Measurements from ENCODE around the gene PNO1.

PNO1 gene

GRCh38 chr2:68193787-68194372 lies 36.2 kb downstream of the PNO1 start:
- peaks cover 29% of the 10 kb centered on the region for H3K4me1 Mint-ChIP-seq

GRCh38 chr2:68195096-68195495 lies 37.4 kb downstream of the PNO1 start:
- H3K9me3 Mint-ChIP-seq: no peaks in the 10 kb centered on the region
- DNase-seq (ENCODE audit: low spot score in 2 of 2): no peak
- H3K36me3 Mint-ChIP-seq: no peaks in the 10 kb centered on the region
- peaks cover 30% of the 10 kb centered on the region for H3K4me1 Mint-ChIP-seq
- ATAC-seq (ENCODE audit: low read depth): no peak
- no peak overlapping the region for H3K4me3 Mint-ChIP-seq
- H3K27ac Mint-ChIP-seq: peak overlapping the region; percentile 21
- no peaks in the 10 kb centered on the region for H3K27me3 Mint-ChIP-seq

More at GRCh38 chr2:68193787-68194372, 36.2 kb downstream of the PNO1 start:
- no peak overlapping the region for H3K4me3 Mint-ChIP-seq
- ATAC-seq (ENCODE audit: low read depth) (no peak), DNase-seq (ENCODE audit: low spot score in 2 of 2) (no peak)
- no peak overlapping the region for H3K27ac Mint-ChIP-seq
- H3K36me3 Mint-ChIP-seq: no peaks in the 10 kb centered on the region
- no peaks in the 10 kb centered on the region for H3K27me3 Mint-ChIP-seq
- H3K9me3 Mint-ChIP-seq: no peaks in the 10 kb centered on the region

GRCh38 chr2:68196120-68196716 lies 38.5 kb downstream of the PNO1 start:
- Mint-ChIP-seq H3K27me3 (no peaks in the 10 kb centered on the region), H3K27ac (no peak overlapping the region), H3K36me3 (no peaks in the 10 kb centered on the region), H3K4me1 (peaks cover 34% of the 10 kb centered on the region), H3K9me3 (no peaks in the 10 kb centered on the region), H3K4me3 (no peak overlapping the region)
- DNase-seq (ENCODE audit: low spot score in 2 of 2) (peak in 1 of 2 donors; percentile 56), ATAC-seq (ENCODE audit: low read depth) (peak; percentile 54)

- no peak for DNase-seq (ENCODE audit: low spot score in 2 of 2)
These were observed 42.6 kb downstream of the PNO1 start for GRCh38 chr2:68200157-68200787.

GRCh38 chr2:68203587-68203986 lies 45.9 kb downstream of the PNO1 start:
- DNase-seq (ENCODE audit: low spot score in 2 of 2): peak in 1 of 2 donors; percentile 19
- peak; percentile 83 for ATAC-seq (ENCODE audit: low read depth)
- Mint-ChIP-seq H3K27me3 (no peaks in the 10 kb centered on the region), H3K27ac (peak overlapping the region; percentile 94), H3K4me3 (peak overlapping the region; percentile 81), H3K36me3 (peaks cover 11% of the 10 kb centered on the region), H3K4me1 (peaks cover 41% of the 10 kb centered on the region), H3K9me3 (no peaks in the 10 kb centered on the region)

More at GRCh38 chr2:68200157-68200787, 42.6 kb downstream of the PNO1 start:
- Mint-ChIP-seq H3K4me1 (peaks cover 33% of the 10 kb centered on the region), H3K36me3 (peaks cover 5% of the 10 kb centered on the region), H3K27ac (peak overlapping the region; percentile 88), H3K27me3 (no peaks in the 10 kb centered on the region), H3K4me3 (peak overlapping the region; percentile 11), H3K9me3 (no peaks in the 10 kb centered on the region)
- ATAC-seq (ENCODE audit: low read depth): peak; percentile 33

- no peaks in the 10 kb centered on the region for H3K27me3 Mint-ChIP-seq
- no peak overlapping the region for H3K4me3 Mint-ChIP-seq
- peaks cover 36% of the 10 kb centered on the region for H3K4me1 Mint-ChIP-seq
- ATAC-seq (ENCODE audit: low read depth): no peak
- H3K9me3 Mint-ChIP-seq: no peaks in the 10 kb centered on the region
- H3K36me3 Mint-ChIP-seq: peaks cover 20% of the 10 kb centered on the region
- peak overlapping the region; percentile 5 for H3K27ac Mint-ChIP-seq
- no peak for DNase-seq (ENCODE audit: low spot score in 2 of 2)
These were observed 49.1 kb downstream of the PNO1 start for GRCh38 chr2:68206793-68207192.

GRCh38 chr2:68214381-68214780 lies 56.7 kb downstream of the PNO1 start:
- ATAC-seq (ENCODE audit: low read depth) (peak; percentile 72), DNase-seq (ENCODE audit: low spot score in 2 of 2) (no peak)
- Mint-ChIP-seq H3K27me3 (no peaks in the 10 kb centered on the region), H3K4me3 (peak overlapping the region; percentile 3), H3K9me3 (no peaks in the 10 kb centered on the region), H3K36me3 (peaks cover 21% of the 10 kb centered on the region), H3K4me1 (peaks cover 48% of the 10 kb centered on the region), H3K27ac (peak overlapping the region; percentile 80)

- Mint-ChIP-seq H3K27me3 (no peaks in the 10 kb centered on the region), H3K4me1 (peaks cover 53% of the 10 kb centered on the region), H3K36me3 (peaks cover 19% of the 10 kb centered on the region), H3K27ac (peak overlapping the region; percentile 37), H3K4me3 (no peak overlapping the region), H3K9me3 (no peaks in the 10 kb centered on the region)
- DNase-seq (ENCODE audit: low spot score in 2 of 2): no peak
- ATAC-seq (ENCODE audit: low read depth): no peak
These were observed 59.0 kb downstream of the PNO1 start for GRCh38 chr2:68216454-68217310.

GRCh38 chr2:68217729-68218128 lies 60.0 kb downstream of the PNO1 start:
- H3K4me3 Mint-ChIP-seq: no peak overlapping the region
- ATAC-seq (ENCODE audit: low read depth): no peak
- no peak for DNase-seq (ENCODE audit: low spot score in 2 of 2)
- H3K27me3 Mint-ChIP-seq: no peaks in the 10 kb centered on the region
- no peaks in the 10 kb centered on the region for H3K9me3 Mint-ChIP-seq
- no peak overlapping the region for H3K27ac Mint-ChIP-seq
- peaks cover 58% of the 10 kb centered on the region for H3K4me1 Mint-ChIP-seq
- peaks cover 19% of the 10 kb centered on the region for H3K36me3 Mint-ChIP-seq

- Mint-ChIP-seq H3K36me3 (peaks cover 14% of the 10 kb centered on the region), H3K27ac (peak overlapping the region; percentile 4), H3K4me3 (no peak overlapping the region), H3K9me3 (no peaks in the 10 kb centered on the region), H3K4me1 (peaks cover 57% of the 10 kb centered on the region), H3K27me3 (no peaks in the 10 kb centered on the region)
- DNase-seq (ENCODE audit: low spot score in 2 of 2) (no peak), ATAC-seq (ENCODE audit: low read depth) (no peak)
These were observed 60.7 kb downstream of the PNO1 start for GRCh38 chr2:68218343-68218901.

GRCh38 chr2:68222287-68222686 lies 64.6 kb downstream of the PNO1 start:
- H3K4me3 Mint-ChIP-seq: no peak overlapping the region
- DNase-seq (ENCODE audit: low spot score in 2 of 2) (no peak), ATAC-seq (ENCODE audit: low read depth) (no peak)
- H3K27me3 Mint-ChIP-seq: no peaks in the 10 kb centered on the region
- H3K27ac Mint-ChIP-seq: peak overlapping the region; percentile 3
- peaks cover 59% of the 10 kb centered on the region for H3K4me1 Mint-ChIP-seq
- H3K9me3 Mint-ChIP-seq: no peaks in the 10 kb centered on the region
- H3K36me3 Mint-ChIP-seq: peaks cover 11% of the 10 kb centered on the region

GRCh38 chr2:68223419-68223818 lies 65.7 kb downstream of the PNO1 start:
- Mint-ChIP-seq H3K27ac (no peak overlapping the region), H3K27me3 (no peaks in the 10 kb centered on the region), H3K4me1 (peaks cover 59% of the 10 kb centered on the region), H3K36me3 (peaks cover 11% of the 10 kb centered on the region), H3K4me3 (no peak overlapping the region), H3K9me3 (no peaks in the 10 kb centered on the region)
- DNase-seq (ENCODE audit: low spot score in 2 of 2): no peak
- no peak for ATAC-seq (ENCODE audit: low read depth)

- peaks cover 9% of the 10 kb centered on the region for H3K36me3 Mint-ChIP-seq
- peak overlapping the region; percentile 81 for H3K27ac Mint-ChIP-seq
- H3K4me3 Mint-ChIP-seq: peak overlapping the region; percentile 2
- ATAC-seq (ENCODE audit: low read depth): peak; percentile 68
- no peaks in the 10 kb centered on the region for H3K9me3 Mint-ChIP-seq
- no peak for DNase-seq (ENCODE audit: low spot score in 2 of 2)
- H3K4me1 Mint-ChIP-seq: peaks cover 61% of the 10 kb centered on the region
- no peaks in the 10 kb centered on the region for H3K27me3 Mint-ChIP-seq
These were observed 67.5 kb downstream of the PNO1 start for GRCh38 chr2:68225119-68225632.

Measured in memory B cell (primary cell).